Activated gamma-delta T cell (primary cell): ENCODE measurements around the gene CAMK2N1.
"Not testable (repeated sequence)": the region's sequence is repeated elsewhere in the genome, so short reads cannot be mapped to it uniquely, and the experiment has no call there.

Experiments used
- DNase-seq: peaks from one replicate; lab custom pipeline; 2025; lab: John Stamatoyannopoulos, UW
- total RNA-seq, 2 donors: gene quantifications; one replicate each; lab custom pipeline; 2026; lab: John Stamatoyannopoulos, UW

CAMK2N1 gene
- total RNA-seq, result 1.8 to 7.4 reads per million in 2 donors

DNA sequence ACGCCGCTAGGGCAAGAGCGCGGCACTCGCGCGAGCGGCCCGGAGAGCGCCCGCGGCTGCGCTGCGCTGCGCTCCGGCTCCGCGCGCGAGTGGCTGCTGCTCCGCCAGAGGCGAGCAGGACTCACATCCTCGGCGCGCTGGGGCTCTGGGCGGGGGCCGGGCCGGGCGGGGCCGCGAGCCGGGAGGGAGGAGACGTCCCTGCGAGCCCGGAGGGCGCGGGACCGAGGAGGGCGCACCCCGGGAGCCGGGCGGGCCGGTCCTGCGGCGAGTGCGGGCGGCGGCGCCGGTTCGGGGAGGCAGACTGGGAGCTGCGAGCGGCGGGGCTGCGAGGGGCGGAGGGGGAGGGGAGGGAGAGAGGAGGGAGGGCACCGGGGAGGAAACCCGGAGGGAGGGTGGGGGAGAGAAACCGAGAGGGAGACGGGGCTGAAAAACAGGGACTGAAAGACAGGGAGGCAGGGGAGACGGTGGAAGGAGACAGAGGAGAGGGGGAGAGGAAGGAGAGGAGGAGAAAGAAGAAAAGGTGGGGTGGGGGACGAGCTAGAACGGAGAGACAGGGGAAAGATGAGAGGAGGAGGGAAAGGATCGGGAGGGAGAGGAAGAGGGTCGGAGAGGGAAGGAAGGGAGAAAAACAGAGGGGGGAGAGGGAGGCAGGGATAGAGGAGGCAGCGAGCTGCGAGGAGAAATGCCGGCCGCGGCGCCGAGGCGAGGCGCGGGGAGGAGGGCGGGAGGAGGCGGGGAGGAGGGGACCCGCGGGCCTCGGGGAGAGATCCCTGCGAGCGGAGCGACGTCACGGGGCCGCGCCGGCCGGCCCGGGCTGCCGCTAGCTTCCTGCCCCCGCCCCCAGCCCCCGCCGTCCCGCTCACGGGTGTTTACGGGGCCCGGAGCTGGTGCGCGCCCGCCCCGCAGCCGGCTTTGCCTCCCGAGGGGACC, at the start of gene CAMK2N1:
Gene CAMK2N1 (minus strand): TSS at position 684 of the 930 bp plus-strand sequence. CDS start 831 bp downstream, outside the sequence.
- DNase-seq, result peak; percentile 56

GRCh38 chr1:20534659-20535417, 48.8 kb upstream of the CAMK2N1 start:
- DNase-seq, result no peak

DNA sequence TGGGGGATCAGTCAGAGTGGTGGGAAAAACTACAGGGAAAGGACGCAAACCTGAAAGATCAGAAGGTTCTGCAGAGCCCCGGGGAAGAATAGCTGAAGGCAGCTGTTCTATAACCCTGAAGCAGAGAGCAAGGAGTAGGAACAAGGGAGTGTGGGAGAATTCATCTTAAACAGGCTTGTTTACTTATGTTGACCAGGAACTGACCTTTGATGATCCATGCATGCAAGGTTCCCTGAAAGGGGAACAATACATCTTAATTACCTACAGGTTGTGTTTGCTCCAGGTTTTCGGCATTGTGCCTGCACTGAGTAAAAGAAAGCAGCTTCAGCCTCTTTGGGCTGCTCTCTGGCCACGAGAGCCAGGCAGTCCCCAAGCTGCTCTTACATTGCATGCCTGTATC, 47.6 kb upstream of the CAMK2N1 start:
- no peak for DNase-seq

DNA sequence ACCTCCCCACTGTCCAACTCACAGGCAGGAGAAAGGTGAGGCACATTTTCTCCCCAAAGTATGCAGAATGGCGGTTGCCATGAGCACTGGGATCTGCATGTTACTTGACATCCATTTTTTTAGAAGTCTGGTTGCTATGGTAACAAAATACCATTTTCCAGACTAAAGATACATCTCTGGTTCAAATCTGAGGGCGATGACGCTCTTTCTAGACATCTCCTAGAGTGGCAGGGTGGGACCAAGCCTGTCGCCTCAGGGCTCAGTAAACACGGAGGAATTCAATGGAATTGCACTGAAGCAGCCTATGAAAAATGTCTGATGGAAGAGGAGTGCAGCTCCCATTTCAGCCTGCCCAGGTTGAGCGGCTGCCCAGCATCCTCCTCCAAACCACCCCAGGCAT, 44.9 kb upstream of the CAMK2N1 start:
- no peak for DNase-seq

DNA sequence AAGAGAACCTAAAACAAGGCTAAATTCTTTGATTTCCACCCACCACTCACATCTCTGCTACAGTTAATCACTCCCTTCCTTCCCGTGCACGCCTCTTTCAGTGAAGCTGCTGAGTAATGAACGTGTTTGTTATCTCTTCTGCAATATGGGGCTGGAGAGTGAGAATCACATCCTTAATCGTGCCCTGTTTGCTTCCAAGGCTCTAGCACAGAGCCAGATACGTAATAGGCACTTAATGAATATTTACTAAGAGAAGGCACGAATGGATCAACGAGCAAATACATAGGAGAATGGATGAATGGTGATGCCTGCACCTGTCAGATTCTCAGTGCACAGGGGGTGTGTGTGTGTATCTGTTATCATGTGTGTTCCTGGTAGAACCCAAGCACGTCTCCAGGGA, 44.3 kb upstream of the CAMK2N1 start:
- DNase-seq, result no peak

DNA sequence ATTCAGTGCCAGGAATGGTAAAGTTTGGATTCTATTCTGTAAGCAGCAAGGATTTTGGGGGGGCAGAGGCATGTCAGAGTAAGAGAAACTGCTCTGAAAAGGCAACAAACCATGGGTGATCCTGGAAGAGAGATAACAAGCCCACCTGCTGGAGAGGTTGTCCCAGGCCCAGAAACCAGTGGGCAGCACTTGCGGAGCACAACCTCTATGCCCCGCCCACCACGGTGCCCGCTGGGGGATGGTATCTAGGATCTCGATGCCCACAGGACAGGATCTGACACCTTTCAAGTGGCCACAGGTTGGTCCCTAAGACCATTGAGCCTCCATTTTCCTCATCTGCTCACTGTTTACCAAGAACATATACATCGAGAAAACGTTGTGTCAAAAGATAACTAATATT, 42.2 kb upstream of the CAMK2N1 start:
- DNase-seq, result no peak

DNA sequence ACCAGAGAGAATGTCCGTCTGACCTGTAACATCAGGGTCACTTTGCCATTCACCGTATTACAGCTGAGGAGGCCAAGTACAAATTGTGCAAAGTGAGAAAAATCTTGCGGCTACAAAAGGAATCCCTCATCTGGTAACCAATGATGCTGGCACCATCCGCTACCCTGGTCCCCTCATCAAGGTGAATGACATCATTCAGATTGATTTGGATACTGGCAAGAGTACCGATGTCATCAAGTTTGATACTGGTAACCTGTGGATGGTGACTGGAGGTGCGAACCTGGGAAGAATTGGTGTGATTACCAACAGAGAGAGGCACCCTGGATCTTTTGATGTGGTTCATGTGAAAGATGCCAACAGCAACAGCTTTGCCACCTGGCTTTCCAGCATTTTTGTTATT, 40.3 kb upstream of the CAMK2N1 start:
- no peak for DNase-seq

DNA sequence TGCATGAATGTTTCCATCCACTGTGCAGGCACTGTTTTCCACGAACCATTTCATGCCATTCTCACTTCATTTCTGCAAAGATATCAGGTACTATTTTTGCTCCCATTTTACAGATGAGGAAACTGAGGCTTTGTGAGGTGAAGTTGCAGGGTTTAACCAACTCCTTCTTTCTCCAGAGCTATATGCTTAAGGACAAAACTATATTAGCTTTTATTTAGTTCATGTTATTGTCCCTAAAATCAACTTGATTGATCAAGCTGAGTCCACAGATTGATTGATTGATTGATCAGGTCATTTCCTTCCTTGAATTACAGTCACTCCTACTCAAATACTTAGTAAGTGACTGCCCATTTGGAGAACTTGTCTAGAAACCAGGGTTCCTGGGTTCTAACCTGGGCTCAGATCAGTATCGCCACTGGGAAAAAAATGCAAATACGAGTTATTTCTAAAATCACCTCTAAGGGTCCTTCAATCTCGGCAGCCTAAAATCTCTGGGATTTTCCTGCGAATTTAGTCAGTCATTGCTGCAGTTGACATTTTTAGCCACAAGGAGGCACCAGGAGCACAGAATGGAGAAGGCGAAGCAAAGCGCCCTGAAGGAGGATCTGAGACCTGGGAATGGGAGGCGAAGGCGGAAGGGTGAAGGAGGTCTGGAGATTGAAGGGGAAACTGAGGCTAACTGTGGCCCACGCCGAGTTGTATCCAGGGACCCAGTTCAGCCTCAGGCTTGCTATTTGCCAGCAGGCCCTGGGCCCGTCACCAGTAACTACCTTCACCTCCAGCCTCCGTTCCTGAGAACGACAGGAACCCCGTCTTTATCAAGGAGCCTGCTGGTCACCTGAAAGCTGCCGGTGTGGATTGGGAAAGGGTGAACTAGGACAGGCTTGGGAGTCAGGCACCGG, 36.2 kb upstream of the CAMK2N1 start:
- DNase-seq, result no peak

DNA sequence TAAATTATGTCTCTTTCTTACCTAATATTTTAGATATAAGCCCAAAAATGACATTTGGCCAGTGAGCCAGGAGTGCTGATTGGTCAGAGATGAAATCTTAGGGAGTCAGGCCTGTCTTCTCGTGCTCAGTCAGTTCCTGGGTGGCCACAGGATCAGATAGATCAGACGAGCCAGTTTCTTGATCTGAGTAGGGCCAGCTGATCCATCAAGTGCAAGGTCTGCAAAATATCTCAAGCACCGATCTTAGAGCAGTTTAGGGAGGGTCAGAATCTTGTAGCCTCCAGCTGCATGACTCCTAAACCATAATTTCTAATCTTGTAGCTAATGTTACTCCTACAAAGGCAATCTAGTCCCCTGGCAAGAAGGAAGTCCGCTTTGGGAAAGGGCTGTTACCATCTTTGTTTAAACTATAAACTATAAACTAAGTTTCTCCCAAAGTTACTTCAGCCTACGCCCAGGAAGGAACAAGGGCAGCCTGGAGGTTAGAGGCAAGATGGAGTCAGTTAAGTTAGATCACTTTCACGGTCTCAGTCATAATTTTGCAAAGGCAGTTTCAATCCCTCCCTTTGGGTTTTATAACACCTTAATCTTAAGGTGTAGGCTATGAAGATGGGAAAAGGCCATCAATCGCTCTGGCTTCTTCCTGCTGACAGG, 33.7 kb upstream of the CAMK2N1 start:
- DNase-seq, result not testable (repeated sequence)

GRCh38 chr1:20511518-20512428, 25.8 kb upstream of the CAMK2N1 start:
- no peak for DNase-seq

GRCh38 chr1:20508411-20508771, 22.4 kb upstream of the CAMK2N1 start:
- no peak for DNase-seq

- DNase-seq, result peak; percentile 90
Measured at GRCh38 chr1:20507564-20508410, 21.8 kb upstream of the CAMK2N1 start, which contains the start of gene MUL1. Gene MUL1 (minus strand): TSS chr1:20508151. CDS start chr1:20508024, 127 bp downstream.

GRCh38 chr1:20507248-20507563, 21.2 kb upstream of the CAMK2N1 start:
- DNase-seq, result no peak

DNA sequence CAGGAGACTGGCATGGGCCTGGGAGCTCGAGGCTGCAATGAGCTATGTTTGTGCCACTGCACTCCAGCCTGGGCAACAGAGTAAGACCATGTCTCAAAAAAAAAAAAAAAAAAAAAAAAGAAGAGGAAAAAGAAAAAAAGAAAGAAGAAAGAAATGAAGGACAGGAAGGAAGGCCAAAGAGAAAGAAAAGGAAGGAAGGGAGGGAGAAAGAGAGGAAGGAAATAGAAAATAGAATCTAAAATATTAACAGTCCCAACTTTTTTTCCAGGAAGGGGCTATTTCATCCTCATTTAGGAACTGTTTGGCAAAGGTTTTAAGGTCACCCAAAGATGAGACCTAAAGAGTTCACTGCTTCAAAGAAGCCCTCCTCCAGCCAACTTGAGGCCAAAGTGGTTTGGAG, 19.5 kb upstream of the CAMK2N1 start:
- no peak for DNase-seq

DNA sequence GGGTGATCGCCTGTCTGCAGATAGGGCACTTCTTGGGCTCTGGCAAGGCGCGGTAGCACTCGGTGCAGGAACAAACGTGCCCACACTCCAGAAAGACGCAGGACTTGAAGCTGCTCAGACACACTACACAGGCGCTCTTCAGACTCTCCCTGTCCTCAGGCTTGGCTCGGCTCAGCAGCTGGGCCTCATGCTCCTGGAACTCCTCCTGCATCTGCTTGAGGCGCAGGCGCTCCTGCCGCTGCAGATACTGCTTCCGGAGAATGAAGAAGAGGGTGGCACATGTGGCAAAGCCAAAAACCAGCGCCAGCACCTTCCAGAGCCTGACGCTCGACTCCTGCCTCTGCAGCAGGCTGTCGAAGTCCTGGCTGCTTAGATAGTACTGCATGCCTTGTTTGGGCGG, 14.7 kb upstream of the CAMK2N1 start:
- DNase-seq, result no peak

GRCh38 chr1:20499718-20500117, 13.7 kb upstream of the CAMK2N1 start:
- DNase-seq, result no peak

DNA sequence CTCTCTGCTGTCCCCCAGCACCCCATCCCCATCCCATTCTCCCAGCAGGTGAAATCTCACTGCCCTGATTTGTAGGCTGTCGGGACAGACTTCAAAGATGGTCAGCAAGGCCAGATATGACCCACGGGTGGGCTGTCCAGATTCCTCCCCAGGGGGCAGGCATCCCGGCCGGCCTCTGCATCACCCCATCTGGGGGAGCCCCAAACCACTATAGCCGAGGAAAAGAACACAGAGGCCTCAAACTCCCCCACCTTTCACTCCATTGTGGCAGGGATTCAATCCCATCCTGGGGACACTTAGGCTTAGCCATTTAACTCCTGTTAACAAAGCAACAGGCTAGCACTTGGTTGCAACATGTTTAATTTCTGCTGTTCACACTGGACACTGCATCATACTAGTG, 13.1 kb upstream of the CAMK2N1 start:
- DNase-seq, result no peak

DNA sequence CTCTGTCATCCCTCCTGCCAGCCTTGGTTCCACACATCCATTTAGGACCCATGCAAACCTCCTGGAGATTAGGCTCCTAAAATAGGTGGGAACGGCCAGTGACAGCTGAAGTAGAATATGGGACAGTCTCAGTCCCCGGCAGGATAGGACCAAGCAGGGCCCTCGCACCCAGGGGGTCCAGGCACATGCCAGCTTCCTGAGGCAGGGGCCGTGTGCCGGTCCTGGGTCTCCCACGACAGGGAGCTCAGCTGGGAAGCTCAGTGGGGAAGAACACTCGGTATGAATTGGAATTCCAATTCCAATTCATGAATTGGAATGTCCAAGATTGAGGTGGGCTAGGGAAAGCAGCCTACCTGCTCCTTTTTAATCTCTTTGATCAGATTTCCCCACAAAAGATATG, 12.1 kb upstream of the CAMK2N1 start:
- no peak for DNase-seq

DNA sequence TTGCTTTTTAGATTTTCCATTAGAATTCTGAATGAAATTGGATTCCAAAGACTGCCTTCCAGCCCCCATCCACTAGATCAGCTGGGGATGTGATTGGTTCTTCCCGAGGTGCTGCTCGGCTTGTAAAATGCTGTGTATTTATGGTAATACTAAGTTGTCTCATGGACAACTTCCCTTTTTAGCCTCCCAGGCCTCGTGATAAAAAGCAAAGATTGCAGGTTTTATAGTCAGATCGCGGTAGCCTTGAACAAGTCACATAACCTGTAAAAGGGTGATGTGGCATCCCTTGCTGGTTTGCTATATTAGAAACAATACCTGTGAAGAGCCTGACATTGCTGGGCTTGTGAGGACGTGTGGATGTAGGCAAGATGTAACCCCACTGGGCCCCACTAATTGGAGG, 11.5 kb upstream of the CAMK2N1 start:
- no peak for DNase-seq
